ENCODE results near the gene FMOD. TPM values are rescaled to one million over a fixed set of nuclear protein-coding genes. Genes with fewer than 3 reads are reported as not detected.
"Not testable (repeated sequence)": the region's sequence is repeated elsewhere in the genome, so short reads cannot be mapped to it uniquely, and the experiment has no call there.

FMOD gene
- total RNA-seq, 3 donors from 2014 or later (not counting 1 experiment from before 2014, with no cell fraction given) = not detected

DNA sequence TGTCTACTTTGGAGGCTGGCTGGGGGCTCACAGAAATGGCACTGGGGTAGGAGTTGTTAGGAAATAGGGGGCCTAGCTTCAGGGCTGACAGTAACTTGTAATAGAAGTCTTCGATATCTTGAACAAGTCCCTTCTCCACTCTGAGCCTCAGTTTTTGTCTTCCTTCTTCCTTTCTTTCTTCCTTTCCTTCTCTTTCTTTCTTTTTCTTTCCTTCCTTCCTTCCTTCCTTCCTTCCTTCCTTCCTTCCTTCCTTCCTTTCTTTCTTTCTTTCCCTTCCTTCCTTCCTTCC, 32.7 kb downstream of the FMOD start:
- H3K36me3 Mint-ChIP-seq = no peaks in the 10 kb centered on the region
- 100% methylated on average over 1 of the region's 1 CpG for WGBS (ENCODE audit: insufficient coverage)
- no peak for ATAC-seq
- Histone ChIP-seq H3K4me1 (ENCODE audit: control insufficient read depth, insufficient read depth, low read length) (peaks cover 36% of the 10 kb centered on the region), H3K27me3 (ENCODE audit: control insufficient read depth, insufficient read depth, low read length) (no peaks in the 10 kb centered on the region), H3K27ac (ENCODE audit: low read length) (no peak overlapping the region), H3K36me3 (ENCODE audit: control insufficient read depth, insufficient read depth, low read length) (no peaks in the 10 kb centered on the region), H3K9me3 (ENCODE audit: control insufficient read depth, insufficient read depth, low read length) (no peaks in the 10 kb centered on the region), H3K4me3 (ENCODE audit: low read length) (no peak overlapping the region)
- H3K9me3 Mint-ChIP-seq = no peaks in the 10 kb centered on the region
- no peak for DNase-seq
- intact Hi-C loops (cut with micrococcal nuclease) = no loop called here
- H3K27ac Mint-ChIP-seq = no peak overlapping the region
- peaks cover 50 to 56% of the 10 kb centered on the region in 2 donors for H3K4me1 Mint-ChIP-seq
- H3K27me3 Mint-ChIP-seq (ENCODE audit: low read depth in 2 of 2) = no peaks in the 10 kb centered on the region
- H3K4me3 Mint-ChIP-seq = no peak overlapping the region
- TF ChIP-seq CTCF (IDR thresholded peaks at IDR 0.05) = no peak

DNA sequence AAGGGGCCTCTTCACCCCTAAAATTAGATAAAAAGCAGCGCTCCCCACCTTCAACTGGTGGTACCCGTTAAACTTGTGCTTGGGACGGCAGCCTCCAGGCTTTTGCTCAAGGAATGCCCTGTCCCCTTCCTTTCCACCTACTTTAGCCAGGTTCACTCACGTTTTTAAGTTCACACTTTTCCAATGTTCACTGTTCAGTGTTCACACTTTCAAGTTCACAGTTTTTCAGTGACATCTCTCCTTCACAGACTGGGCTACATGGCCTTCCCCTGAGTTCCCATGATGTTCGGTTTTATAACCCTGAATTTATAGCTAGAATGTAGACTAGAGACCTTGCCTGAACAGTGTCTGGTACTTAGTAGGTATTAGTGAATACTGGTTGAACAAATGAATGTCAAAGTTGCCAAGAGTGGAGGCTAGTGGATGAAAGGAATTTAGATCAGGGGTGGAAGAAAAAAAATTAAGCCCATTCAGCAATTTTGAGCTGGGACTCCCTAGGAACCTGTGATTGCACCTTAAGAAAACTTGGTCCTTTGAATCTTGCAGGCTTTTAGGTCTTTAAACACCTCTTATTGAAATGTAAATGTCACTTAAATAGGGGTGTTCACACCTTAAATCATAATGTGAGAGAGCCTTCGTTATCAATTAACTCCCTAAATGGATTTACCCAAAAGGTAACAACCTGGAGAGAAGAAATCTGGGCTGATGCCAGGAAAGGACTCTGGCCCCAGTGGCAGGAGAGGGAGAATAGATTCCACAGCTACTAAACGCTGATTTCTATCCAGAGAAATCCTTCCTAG, 33.3 kb downstream of the FMOD start:
- Histone ChIP-seq H3K27me3 (ENCODE audit: control insufficient read depth, insufficient read depth, low read length) (no peaks in the 10 kb centered on the region), H3K36me3 (ENCODE audit: control insufficient read depth, insufficient read depth, low read length) (no peaks in the 10 kb centered on the region), H3K4me1 (ENCODE audit: control insufficient read depth, insufficient read depth, low read length) (peaks cover 30% of the 10 kb centered on the region), H3K4me3 (ENCODE audit: low read length) (no peak overlapping the region), H3K9me3 (ENCODE audit: control insufficient read depth, insufficient read depth, low read length) (no peaks in the 10 kb centered on the region), H3K27ac (ENCODE audit: low read length) (no peak overlapping the region)
- no peaks in the 10 kb centered on the region for H3K9me3 Mint-ChIP-seq
- no peak overlapping the region for H3K4me3 Mint-ChIP-seq
- no peak for TF ChIP-seq CTCF (IDR thresholded peaks at IDR 0.05)
- DNase-seq (no peak), ATAC-seq (no peak)
- no peaks in the 10 kb centered on the region for H3K36me3 Mint-ChIP-seq
- no peaks in the 10 kb centered on the region for H3K27me3 Mint-ChIP-seq (ENCODE audit: low read depth in 2 of 2)
- peaks cover 45 to 51% of the 10 kb centered on the region in 2 donors for H3K4me1 Mint-ChIP-seq
- intact Hi-C loops (cut with micrococcal nuclease) = no loop called here
- H3K27ac Mint-ChIP-seq = peak overlapping the region in 1 of 2 donors; percentile 4
- WGBS (ENCODE audit: insufficient coverage) = 84% methylated on average over 6 of the region's 7 CpGs

DNA sequence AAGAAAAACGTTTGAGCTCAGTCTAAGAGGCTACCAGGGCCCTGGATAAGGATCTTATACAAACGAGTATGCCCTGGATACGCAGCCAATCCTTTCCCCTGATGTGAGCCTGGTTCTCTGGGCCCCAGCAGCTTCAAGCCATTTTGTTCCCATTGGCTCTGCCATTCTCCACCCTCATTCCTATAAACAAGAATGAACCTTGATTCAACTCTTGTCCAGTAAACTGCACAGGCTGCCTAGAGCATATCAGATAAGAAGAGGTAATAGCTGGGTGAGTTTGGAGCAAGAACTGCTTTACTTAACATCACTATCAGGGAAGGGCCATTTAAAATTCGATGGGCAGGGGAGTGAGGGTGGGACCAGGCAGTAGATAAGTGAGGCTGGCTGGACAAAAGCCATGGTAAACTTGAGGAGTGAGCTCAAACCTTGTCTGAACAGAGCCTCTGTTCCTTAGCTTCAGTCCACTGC, 34.3 kb downstream of the FMOD start:
- peak in 1 of 3 donors; percentile 1 for ATAC-seq

DNA sequence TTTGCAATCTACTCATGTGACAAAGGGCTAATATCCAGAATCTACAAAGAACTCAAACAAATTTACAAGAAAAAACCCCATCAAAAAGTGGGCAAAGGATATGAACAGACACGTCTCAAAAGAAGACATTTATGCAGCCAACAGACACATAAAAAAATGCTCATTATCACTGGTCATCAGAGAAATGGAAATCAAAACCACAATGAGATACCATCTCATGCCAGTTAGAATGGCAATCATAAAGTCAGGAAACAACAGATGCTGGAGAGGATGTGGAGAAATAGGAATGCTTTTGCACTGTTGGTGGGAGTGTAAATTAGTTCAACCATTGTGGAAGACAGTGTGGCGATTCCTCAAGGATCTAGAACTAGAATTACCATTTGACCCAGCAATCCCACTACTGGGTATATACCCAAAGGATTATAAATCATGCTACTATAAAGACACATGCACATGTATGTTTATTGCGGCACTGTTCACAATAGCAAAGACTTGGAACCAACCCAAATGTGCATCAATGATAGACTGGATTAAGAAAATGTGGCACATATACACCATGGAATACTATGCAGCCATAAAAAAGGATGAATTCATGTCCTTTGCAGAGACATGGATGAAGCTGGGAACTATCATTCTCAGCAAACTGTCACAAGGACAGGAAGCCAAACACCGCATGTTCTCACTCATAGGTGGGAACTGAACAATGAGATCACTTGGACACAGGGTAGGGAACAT, 36.7 kb downstream of the FMOD start:
- 97% methylated on average over 3 of the region's 4 CpGs for WGBS (ENCODE audit: insufficient coverage)
- DNase-seq; H3K9me3 ChIP-seq (ENCODE audit: control insufficient read depth, insufficient read depth, low read length); ATAC-seq; H3K27me3 ChIP-seq (ENCODE audit: control insufficient read depth, insufficient read depth, low read length); H3K36me3 Mint-ChIP-seq; H3K4me3 ChIP-seq (ENCODE audit: low read length); intact Hi-C loops (cut with micrococcal nuclease); H3K27me3 Mint-ChIP-seq (ENCODE audit: low read depth in 2 of 2); H3K27ac ChIP-seq (ENCODE audit: low read length); H3K9me3 Mint-ChIP-seq: not testable (repeated sequence)
- H3K4me1 Mint-ChIP-seq = peaks cover 37 to 45% of the 10 kb centered on the region in 2 donors
- Histone ChIP-seq H3K4me1 (ENCODE audit: control insufficient read depth, insufficient read depth, low read length) (peaks cover 20% of the 10 kb centered on the region), H3K36me3 (ENCODE audit: control insufficient read depth, insufficient read depth, low read length) (peaks cover 19% of the 10 kb centered on the region)
- peak overlapping the region; percentile 70 for H3K4me3 Mint-ChIP-seq
- H3K27ac Mint-ChIP-seq = peak overlapping the region in 1 of 2 donors; percentile 99

More for the DNA sequence above, 34.3 kb downstream of the FMOD start:
- peaks cover 4% of the 10 kb centered on the region for H3K36me3 ChIP-seq (ENCODE audit: control insufficient read depth, insufficient read depth, low read length)
- no peaks in the 10 kb centered on the region for H3K9me3 ChIP-seq (ENCODE audit: control insufficient read depth, insufficient read depth, low read length)
- Mint-ChIP-seq H3K27me3 (ENCODE audit: low read depth in 2 of 2) (no peaks in the 10 kb centered on the region), H3K4me3 (no peak overlapping the region), H3K36me3 (no peaks in the 10 kb centered on the region), H3K9me3 (no peaks in the 10 kb centered on the region), H3K4me1 (peaks cover 39 to 45% of the 10 kb centered on the region in 2 donors), H3K27ac (peak overlapping the region in 1 of 2 donors; percentile 99)
- H3K4me3 ChIP-seq (ENCODE audit: low read length) = no peak overlapping the region
- H3K27me3 ChIP-seq (ENCODE audit: control insufficient read depth, insufficient read depth, low read length) = no peaks in the 10 kb centered on the region
- WGBS (ENCODE audit: insufficient coverage) = 64% methylated on average over 4 of the region's 4 CpGs
- no peak for DNase-seq
- H3K27ac ChIP-seq (ENCODE audit: low read length) = no peak overlapping the region
- intact Hi-C loops (cut with micrococcal nuclease) = no loop called here
- no peak for TF ChIP-seq CTCF (IDR thresholded peaks at IDR 0.05)
- H3K4me1 ChIP-seq (ENCODE audit: control insufficient read depth, insufficient read depth, low read length) = peaks cover 24% of the 10 kb centered on the region
